Panc1 (cell line): Measurements from ENCODE around the gene SMC3.

Experiments
- CTCF ChIP-seq: fragments of 450-650 bp; IDR thresholded peaks from 2 replicates; pipeline ENCODE4 v1.5.1; 2017; ENCODE audit warnings: mild to moderate bottlenecking
- POLR2AphosphoS5 ChIP-seq: IDR thresholded peaks from 2 replicates; pipeline ENCODE4 v1.6.1; 2012; ENCODE audit warnings: mild to moderate bottlenecking, low read depth, low read length, moderate library complexity

DNA sequence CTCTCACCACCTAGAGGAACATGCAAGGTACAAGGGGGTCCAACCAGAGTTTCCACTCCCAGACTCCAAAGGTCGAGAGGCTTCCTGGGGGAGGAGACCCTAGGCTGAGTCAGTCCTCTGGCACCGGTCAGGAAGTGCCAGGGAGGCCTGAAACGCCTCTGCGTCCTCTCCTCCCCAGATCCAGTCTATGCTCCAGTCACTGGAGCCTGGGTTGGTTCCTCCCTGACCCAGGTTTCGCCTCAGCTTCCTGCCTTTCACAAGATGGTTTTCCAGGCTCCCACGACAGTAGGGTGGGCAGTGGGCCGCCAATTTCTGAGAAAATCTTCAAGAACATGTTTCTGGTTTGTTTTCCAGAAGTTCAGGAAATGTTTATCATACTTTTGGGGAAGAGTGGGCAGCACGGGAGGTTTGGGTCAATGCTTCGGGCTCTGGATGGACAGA is 39.7 kb upstream of the SMC3 start:
- TF ChIP-seq POLR2AphosphoS5 (no peak), CTCF (no peak)
